Endodermal cell (in vitro differentiated cells): ENCODE data around the gene GYPC. TPM values are rescaled to one million over a fixed set of nuclear protein-coding genes. Genes with fewer than 3 reads are reported as not detected.

Experiments used
- DNase-seq: peaks from one replicate; pipeline ENCODE4 v3.0.0-alpha.2; 2017
- H3K27ac ChIP-seq: 2 replicates; pipeline ENCODE4 v1.5.1; 2013; ENCODE audit warnings: mild to moderate bottlenecking, low read depth, low read length, moderate library complexity
- H3K27me3 ChIP-seq: 2 replicates; pipeline ENCODE4 v1.6.1; 2013; ENCODE audit warnings: mild to moderate bottlenecking, low read length, moderate library complexity; ENCODE audit not compliant: insufficient read depth, control insufficient read depth, poor library complexity, severe bottlenecking
- H3K36me3 ChIP-seq: 2 replicates; pipeline ENCODE4 v1.7.0; 2013; ENCODE audit warnings: mild to moderate bottlenecking, low read length, moderate library complexity; ENCODE audit not compliant: control insufficient read depth, insufficient read depth
- H3K4me1 ChIP-seq: one replicate; pipeline ENCODE4 v1.7.0; 2013; ENCODE audit warnings: low read length; ENCODE audit not compliant: control insufficient read depth, insufficient read depth
- H3K4me3 ChIP-seq: 2 replicates; pipeline ENCODE4 v1.5.1; 2013; ENCODE audit warnings: mild to moderate bottlenecking, low read length, moderate library complexity
- H3K9ac ChIP-seq: 2 replicates; pipeline ENCODE4 v1.6.1; 2013; ENCODE audit warnings: mild to moderate bottlenecking, low read length, moderate library complexity; ENCODE audit not compliant: poor library complexity, severe bottlenecking; ENCODE audit errors: extremely low read depth
- H3K9me3 ChIP-seq: 2 replicates; pipeline ENCODE4 v1.6.1; 2013; ENCODE audit warnings: mild to moderate bottlenecking, low read length, moderate library complexity; ENCODE audit not compliant: control insufficient read depth
- H3K27ac Mint-ChIP-seq: 2 replicates; pipeline ENCODE4 v1.8.0; 2020; ENCODE audit warnings: mixed read lengths
- H3K27me3 Mint-ChIP-seq: 2 replicates; pipeline ENCODE4 v1.8.0; 2021; ENCODE audit warnings: mild to moderate bottlenecking, mixed read lengths; ENCODE audit not compliant: insufficient read depth
- H3K36me3 Mint-ChIP-seq: 2 replicates; pipeline ENCODE4 v1.8.0; 2020; ENCODE audit warnings: low read depth, mixed read lengths
- H3K4me1 Mint-ChIP-seq: 2 replicates; pipeline ENCODE4 v1.8.0; 2020; ENCODE audit warnings: mixed read lengths
- H3K4me3 Mint-ChIP-seq: 2 replicates; pipeline ENCODE4 v1.8.0; 2020; ENCODE audit warnings: mild to moderate bottlenecking, moderate library complexity, mixed read lengths
- H3K9me3 Mint-ChIP-seq: 2 replicates; pipeline ENCODE4 v1.8.0; 2020; ENCODE audit warnings: mild to moderate bottlenecking, mixed read lengths
- CTCF ChIP-seq: fragments of 200-600 bp; sonication (generic); conservative IDR thresholded peaks from 2 replicates; pipeline ENCODE4 v1.5.0; 2021; ENCODE audit warnings: antibody characterized with exemption, mild to moderate bottlenecking
- WGBS, 2 experiments: methylation state at CpG; one replicate each; pipeline versions ENCODE4 v1.1.5 to v1.1.7; 2013; ENCODE audit warnings: missing lambda C conversion rate in 2 of 2, mixed read lengths in 1 of 2; ENCODE audit not compliant: insufficient coverage in 1 of 2, insufficient read length in 1 of 2; 5-methylcytosine and 5-hydroxymethylcytosine counted together
- total RNA-seq, 2 donors: library from RNA; stranded (reverse); fragmentation: NEBNext Ultra II Directional in 1 of 2; extraction: Animal tissue kit (Norgen Biotek cat#: 25700) in 1 of 2; gene quantifications; 2 replicates in 1 of 2; 3 replicates in 1 of 2; pipeline ENCODE4 v1.2.1, GENCODE V29; 2021

The GYPC gene
- total RNA-seq, 2 donors from 2014 or later, result 15.3 to 23.2 TPM

GRCh38 chr2:126731353-126731752 is 75.4 kb downstream of the GYPC start:
- no peak for DNase-seq
- Mint-ChIP-seq H3K9me3 (no peaks in the 10 kb centered on the region), H3K27me3 (peaks cover 4% of the 10 kb centered on the region), H3K36me3 (no peaks in the 10 kb centered on the region), H3K27ac (no peak overlapping the region), H3K4me3 (no peak overlapping the region), H3K4me1 (no peaks in the 10 kb centered on the region)
- H3K4me3 ChIP-seq, result no peak overlapping the region
- H3K9ac ChIP-seq, result no peak overlapping the region
- H3K36me3 ChIP-seq, result no peaks in the 10 kb centered on the region
- no peaks in the 10 kb centered on the region for H3K9me3 ChIP-seq
- TF ChIP-seq CTCF, result no peak
- H3K27ac ChIP-seq, result no peak overlapping the region
- no peaks in the 10 kb centered on the region for H3K4me1 ChIP-seq
- WGBS, 2 experiments, result 88 to 93% methylated on average over 5 of the region's 5 CpGs
- H3K27me3 ChIP-seq, result no peaks in the 10 kb centered on the region

- Histone ChIP-seq H3K9me3 (no peaks in the 10 kb centered on the region), H3K4me3 (no peak overlapping the region), H3K27ac (no peak overlapping the region), H3K27me3 (no peaks in the 10 kb centered on the region), H3K9ac (no peak overlapping the region), H3K4me1 (no peaks in the 10 kb centered on the region), H3K36me3 (no peaks in the 10 kb centered on the region)
- H3K4me1 Mint-ChIP-seq, result no peaks in the 10 kb centered on the region
- 91 to 95% methylated on average over 5 to 7 of the region's 7 CpGs for WGBS, 2 experiments
- TF ChIP-seq CTCF, result no peak
- H3K27ac Mint-ChIP-seq, result no peak overlapping the region
- no peak for DNase-seq
- H3K36me3 Mint-ChIP-seq, result no peaks in the 10 kb centered on the region
- H3K4me3 Mint-ChIP-seq, result no peak overlapping the region
- no peaks in the 10 kb centered on the region for H3K9me3 Mint-ChIP-seq
- peaks cover 4% of the 10 kb centered on the region for H3K27me3 Mint-ChIP-seq
These were observed 76.8 kb downstream of the GYPC start for GRCh38 chr2:126732682-126733245.

GRCh38 chr2:126733795-126734194 is 77.8 kb downstream of the GYPC start:
- Histone ChIP-seq H3K9ac (no peak overlapping the region), H3K4me3 (no peak overlapping the region), H3K4me1 (no peaks in the 10 kb centered on the region), H3K9me3 (no peaks in the 10 kb centered on the region), H3K27me3 (no peaks in the 10 kb centered on the region), H3K27ac (no peak overlapping the region), H3K36me3 (no peaks in the 10 kb centered on the region)
- H3K27me3 Mint-ChIP-seq, result peaks cover 4% of the 10 kb centered on the region
- no peaks in the 10 kb centered on the region for H3K36me3 Mint-ChIP-seq
- no peak overlapping the region for H3K4me3 Mint-ChIP-seq
- no peak for DNase-seq
- no peaks in the 10 kb centered on the region for H3K4me1 Mint-ChIP-seq
- no peak overlapping the region for H3K27ac Mint-ChIP-seq
- no peak for TF ChIP-seq CTCF
- 92 to 100% methylated on average over 1 of the region's 1 CpG for WGBS, 2 experiments
- H3K9me3 Mint-ChIP-seq, result no peaks in the 10 kb centered on the region
